IPS-18a (cell line): Measurements from ENCODE around the gene GIPC1.

Experiments
- H3K27ac ChIP-seq: one replicate; pipeline ENCODE4 v1.5.1; 2013; ENCODE audit warnings: low read length
- H3K27me3 ChIP-seq: one replicate; pipeline ENCODE4 v1.6.1; 2013; ENCODE audit warnings: mild to moderate bottlenecking, low read length; ENCODE audit not compliant: control insufficient read depth, insufficient read depth
- H3K36me3 ChIP-seq: one replicate; pipeline ENCODE4 v1.6.1; 2013; ENCODE audit warnings: low read depth, low read length; ENCODE audit not compliant: control insufficient read depth
- H3K4me1 ChIP-seq: one replicate; pipeline ENCODE4 v1.6.1; 2013; ENCODE audit warnings: low read depth, low read length; ENCODE audit not compliant: control insufficient read depth
- H3K4me3 ChIP-seq: one replicate; pipeline ENCODE4 v1.5.1; 2013; ENCODE audit warnings: low read length
- H3K9ac ChIP-seq: one replicate; pipeline ENCODE4 v1.6.1; 2013; ENCODE audit warnings: mild to moderate bottlenecking, low read length, moderate library complexity
- H3K9me3 ChIP-seq: one replicate; pipeline ENCODE4 v1.6.1; 2013; ENCODE audit warnings: low read depth, low read length; ENCODE audit not compliant: control insufficient read depth

The GIPC1 gene

DNA sequence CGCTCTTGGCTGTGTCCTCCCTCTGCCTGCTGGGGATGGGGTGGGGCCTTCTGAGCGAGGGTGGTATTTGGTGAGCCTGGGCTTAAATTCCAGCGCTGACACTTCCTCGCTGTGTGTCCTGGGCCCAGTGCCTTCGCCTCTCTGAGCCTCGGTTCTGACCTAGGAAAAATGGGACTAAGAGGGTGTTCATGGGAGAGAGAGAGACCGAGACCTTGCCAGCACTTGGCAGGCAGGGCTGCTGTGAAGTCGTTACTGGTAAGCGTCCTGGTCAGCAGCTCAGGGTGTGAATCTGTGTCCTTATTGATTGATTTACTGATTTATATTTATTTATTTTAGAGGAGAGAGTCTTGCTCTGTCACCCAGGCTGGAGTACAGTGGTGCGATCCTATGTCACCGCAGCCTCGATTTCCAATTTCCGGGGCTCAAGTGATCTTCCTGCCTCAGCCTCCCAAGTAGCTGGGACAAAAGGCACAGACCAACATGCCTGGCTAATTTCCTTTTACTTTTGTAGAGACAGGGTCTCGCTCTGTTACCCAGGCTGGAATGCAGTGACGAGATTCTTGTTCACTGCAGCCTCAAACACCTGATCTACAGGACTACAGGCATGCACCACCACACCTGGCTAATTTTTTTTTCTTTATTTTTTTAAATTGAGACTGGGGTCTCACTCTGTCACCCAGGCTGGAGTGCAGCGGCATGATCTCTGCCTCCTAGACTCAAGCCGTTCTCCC is 60.4 kb downstream of the GIPC1 start:
- Histone ChIP-seq H3K36me3 (no peaks in the 10 kb centered on the region), H3K27ac (no peak overlapping the region), H3K4me1 (no peaks in the 10 kb centered on the region), H3K9me3 (no peaks in the 10 kb centered on the region), H3K9ac (no peak overlapping the region), H3K4me3 (no peak overlapping the region), H3K27me3 (peaks cover 14% of the 10 kb centered on the region)

DNA sequence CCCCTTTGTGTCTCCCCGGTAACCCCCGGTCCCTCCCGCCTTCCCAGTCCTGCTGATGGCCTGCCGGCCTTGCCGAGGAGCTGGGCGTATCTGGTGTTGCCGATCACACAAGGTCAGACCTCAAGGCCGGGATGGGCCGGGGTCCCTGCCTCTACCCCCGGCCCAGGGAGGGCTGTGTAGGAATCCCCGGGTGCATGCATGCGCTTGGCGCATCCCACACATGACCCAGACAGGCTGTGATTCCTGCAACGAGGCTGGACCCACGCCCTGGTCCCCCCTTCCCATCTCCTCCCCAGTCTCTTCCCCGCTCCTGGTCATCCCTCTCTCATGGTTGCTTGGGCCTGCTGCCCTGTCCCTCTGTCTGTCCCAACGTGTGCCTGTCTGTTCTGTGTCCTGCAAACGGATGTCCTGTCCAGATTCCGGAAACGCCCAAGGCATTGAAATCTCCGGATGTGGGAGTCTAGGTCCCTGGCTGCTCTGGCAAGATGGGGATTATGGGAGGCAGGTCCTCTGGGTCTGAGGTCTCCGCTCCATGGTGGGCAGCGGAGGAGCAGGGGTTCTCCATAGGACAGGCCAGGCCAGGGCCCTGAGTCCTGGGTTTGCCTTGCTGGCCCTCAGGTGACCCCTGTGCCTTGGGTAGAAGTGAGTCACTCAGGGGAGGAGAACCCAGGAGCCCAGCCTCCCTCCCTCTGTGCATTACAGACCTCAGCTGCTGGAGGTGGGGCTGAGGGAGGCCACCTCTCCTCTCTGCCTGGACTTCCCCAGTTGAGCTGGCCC is 61.2 kb downstream of the GIPC1 start:
- Histone ChIP-seq H3K9me3 (no peaks in the 10 kb centered on the region), H3K27ac (no peak overlapping the region), H3K4me1 (no peaks in the 10 kb centered on the region), H3K4me3 (no peak overlapping the region), H3K36me3 (no peaks in the 10 kb centered on the region), H3K27me3 (peaks cover 14% of the 10 kb centered on the region), H3K9ac (no peak overlapping the region)

DNA sequence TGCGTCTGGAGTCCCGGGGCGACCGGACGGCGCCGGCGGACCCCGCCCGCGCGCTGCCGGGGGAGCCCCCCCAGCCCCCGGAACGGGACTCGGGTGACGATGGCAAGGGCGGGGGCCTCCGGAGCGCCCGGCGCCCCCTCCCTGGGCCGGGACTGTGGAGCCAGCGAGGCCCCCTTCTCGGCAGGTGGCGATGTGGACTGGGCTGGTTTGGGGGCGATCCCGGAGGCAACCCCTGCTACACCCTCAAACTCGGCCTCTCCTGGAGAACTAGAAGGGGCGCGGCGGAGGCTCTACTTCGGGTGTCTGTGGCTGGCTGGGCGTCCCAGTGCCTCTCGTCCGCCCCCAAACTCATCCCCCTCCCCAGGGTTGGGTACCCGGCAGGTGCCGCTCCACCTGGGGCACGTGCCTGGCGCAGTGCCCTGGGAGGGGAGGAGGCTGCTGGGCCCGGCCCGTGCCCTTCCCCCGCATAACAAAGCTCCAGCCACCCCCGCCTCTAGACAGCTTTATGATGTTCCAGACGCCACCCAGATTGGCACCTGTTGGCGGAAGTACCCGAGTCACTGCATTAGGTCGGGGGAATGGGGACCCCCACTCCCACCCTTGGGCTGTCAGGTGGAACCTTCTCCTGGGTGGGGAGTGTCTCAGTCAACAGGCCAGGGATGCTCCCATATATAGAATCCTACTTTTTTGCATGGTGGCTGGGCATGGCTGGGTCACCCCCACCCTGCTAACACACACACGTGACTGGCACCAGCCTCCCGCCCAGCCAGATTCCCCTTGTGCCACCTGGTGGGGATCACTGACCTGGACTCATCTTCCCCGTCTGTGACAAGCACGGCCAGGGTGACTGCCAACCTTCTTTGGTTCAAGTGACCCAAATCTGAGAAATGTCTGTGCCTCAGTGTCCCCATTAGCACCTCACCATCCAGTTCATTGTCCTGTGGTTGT is 62.1 kb downstream of the GIPC1 start:
- peak overlapping the region; percentile 50 for H3K9ac ChIP-seq
- H3K9me3 ChIP-seq: no peaks in the 10 kb centered on the region
- no peaks in the 10 kb centered on the region for H3K4me1 ChIP-seq
- peaks cover 14% of the 10 kb centered on the region for H3K27me3 ChIP-seq
- H3K4me3 ChIP-seq: peak overlapping the region; percentile 69
- H3K36me3 ChIP-seq: no peaks in the 10 kb centered on the region
- no peak overlapping the region for H3K27ac ChIP-seq

DNA sequence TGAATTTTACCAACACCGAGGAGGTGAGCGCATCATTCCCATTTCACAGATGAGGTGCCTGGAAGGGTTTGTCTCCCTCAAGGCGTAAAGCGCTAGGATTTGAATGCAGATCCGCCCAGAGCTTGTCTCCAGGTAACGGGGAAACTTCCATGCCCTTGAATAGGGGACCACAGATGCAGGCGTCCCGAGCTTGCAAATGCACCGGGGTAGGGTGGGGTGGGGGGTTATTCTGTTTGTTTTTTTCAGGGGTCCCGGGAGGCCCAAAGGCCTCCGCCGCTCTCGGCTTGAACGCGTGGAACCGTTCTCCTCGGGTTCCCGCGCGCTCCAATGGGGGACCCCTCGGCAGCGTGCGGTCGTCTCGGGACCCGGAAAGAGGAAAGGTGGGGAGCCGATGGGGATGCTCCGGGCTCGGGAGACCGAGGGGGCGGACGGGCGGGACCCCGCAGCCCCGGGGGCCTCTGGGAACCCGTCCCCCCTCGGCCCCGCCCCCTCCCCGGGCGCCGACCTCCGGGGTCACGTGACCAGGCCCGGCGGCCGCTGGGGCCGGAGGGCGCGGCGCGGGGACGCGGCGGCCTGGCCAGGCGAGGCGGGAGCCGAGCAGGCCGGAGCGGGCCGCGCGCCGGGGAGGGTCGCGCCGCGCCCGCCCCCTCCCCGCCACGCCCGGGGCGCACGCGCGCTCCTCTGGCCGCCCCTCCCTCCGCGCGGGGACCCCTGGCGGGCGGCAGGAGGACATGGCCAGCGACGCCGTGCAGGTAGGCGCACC is 63.0 kb downstream of the GIPC1 start, which contains the start of gene PKN1:
PKN1 (plus strand) TSS at position 516 of the 763 bp plus-strand sequence; CDS start at position 732, 216 bp downstream.
- Histone ChIP-seq H3K27ac (no peak within 1 kb of the TSS), H3K4me3 (peak within 1 kb of the TSS; percentile 74), H3K27me3 (peaks cover 14% of the 10 kb centered on the region), H3K9me3 (no peaks in the 10 kb centered on the region), H3K36me3 (no peaks in the 10 kb centered on the region), H3K4me1 (no peaks in the 10 kb centered on the region), H3K9ac (peak within 1 kb of the TSS; percentile 50)

DNA sequence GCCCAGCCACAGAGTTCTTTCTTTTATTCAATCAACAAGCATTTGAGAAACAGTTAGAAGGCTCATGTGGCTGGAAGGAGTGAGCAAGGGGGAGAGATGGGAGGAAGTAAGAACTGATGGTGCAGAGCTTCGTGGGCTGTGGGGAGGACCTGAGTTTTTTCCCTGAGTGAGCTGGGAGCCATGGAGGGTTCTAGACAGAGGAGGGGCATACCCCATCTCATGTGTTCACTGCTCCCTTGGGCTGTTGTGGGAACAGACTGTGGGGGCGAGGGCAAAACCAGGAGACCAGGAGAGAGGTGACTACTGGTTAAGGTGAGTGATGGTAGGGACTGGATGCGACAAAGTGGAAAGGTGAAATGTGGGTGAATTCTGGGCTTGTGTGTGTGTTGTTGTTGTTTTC is 65.2 kb downstream of the GIPC1 start:
- no peaks in the 10 kb centered on the region for H3K4me1 ChIP-seq
- no peak overlapping the region for H3K4me3 ChIP-seq
- no peak overlapping the region for H3K27ac ChIP-seq
- H3K9me3 ChIP-seq: no peaks in the 10 kb centered on the region
- no peak overlapping the region for H3K9ac ChIP-seq
- no peaks in the 10 kb centered on the region for H3K36me3 ChIP-seq
- peaks cover 14% of the 10 kb centered on the region for H3K27me3 ChIP-seq

DNA sequence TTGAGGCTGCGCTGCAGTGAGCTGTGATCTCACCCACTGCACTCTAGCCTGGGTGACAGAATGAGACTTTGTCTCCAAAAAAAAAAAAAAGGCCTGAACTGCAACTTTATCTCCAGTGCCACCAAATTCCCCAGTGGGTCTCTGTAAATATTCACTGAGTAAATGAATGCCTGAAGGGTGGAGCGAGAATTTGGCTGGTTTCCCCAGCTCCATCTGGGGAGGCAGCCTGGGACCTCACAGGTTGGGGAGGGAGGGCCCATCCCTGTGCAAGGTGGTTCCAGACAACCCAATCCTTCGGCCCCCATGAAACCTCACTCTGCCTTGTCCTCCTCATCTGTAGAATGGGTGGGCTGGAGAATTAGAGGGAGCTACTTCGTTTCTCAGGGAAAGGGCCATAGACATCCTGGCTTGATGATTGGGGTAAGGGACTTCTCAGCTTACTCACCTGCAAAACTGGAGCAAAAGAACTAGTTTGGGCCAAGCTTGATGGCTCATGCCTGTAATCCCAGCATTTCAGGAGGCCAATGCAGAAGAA is 67.0 kb downstream of the GIPC1 start:
- no peak overlapping the region for H3K4me3 ChIP-seq
- H3K27ac ChIP-seq: no peak overlapping the region
- no peaks in the 10 kb centered on the region for H3K4me1 ChIP-seq

More for the DNA sequence above, 67.0 kb downstream of the GIPC1 start:
- Histone ChIP-seq H3K9me3 (no peaks in the 10 kb centered on the region), H3K27me3 (peaks cover 14% of the 10 kb centered on the region), H3K9ac (no peak overlapping the region), H3K36me3 (no peaks in the 10 kb centered on the region)
